NCI-H187 treated with DMSO at 0.1 percent for 48 hours (cell line): Measurements from ENCODE around the gene CEP112.

Experiments used
- DNase-seq: peaks from one replicate; lab custom pipeline; 2025; lab: John Stamatoyannopoulos, UW

CEP112 gene

DNA sequence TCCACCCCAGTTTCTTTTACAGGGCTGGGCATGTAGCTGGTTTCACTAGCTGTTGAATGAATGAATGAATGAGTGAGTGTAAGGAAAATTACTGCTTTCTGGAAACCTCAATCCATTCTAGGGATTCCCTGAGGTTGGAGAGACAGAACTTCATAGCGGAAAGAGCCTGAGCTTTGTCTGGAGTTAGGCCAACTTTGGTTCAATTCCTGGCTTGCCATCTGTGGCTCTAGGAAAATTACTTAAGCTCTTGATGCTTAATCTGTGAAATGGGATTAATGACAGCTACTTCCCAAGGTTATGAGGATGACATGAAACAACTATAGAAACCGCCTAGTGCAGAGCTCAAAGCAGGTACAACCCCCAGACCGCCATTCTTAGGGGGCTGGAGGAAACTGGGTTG, 554.1 kb downstream of the CEP112 start:
- DNase-seq, result no peak

DNA sequence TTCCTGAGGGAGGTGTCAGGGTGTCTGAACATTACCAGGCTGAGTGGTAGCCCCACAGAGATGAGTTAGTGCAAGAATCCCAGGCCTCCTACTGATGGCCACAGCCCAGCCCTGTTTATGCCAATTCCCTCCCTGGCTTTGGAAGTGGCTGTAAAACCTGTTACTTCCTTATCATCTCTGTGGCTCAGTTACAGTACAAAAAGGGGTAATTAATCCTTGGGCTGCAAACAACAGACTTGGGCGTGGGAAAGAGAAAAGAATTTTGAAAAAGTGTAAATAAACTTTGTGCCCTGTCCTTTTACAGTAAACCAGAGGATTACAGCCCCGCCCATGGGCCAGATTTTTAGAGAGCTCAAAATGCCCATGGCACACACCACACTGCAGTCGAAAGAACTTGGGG, 557.4 kb downstream of the CEP112 start:
- DNase-seq, result no peak

DNA sequence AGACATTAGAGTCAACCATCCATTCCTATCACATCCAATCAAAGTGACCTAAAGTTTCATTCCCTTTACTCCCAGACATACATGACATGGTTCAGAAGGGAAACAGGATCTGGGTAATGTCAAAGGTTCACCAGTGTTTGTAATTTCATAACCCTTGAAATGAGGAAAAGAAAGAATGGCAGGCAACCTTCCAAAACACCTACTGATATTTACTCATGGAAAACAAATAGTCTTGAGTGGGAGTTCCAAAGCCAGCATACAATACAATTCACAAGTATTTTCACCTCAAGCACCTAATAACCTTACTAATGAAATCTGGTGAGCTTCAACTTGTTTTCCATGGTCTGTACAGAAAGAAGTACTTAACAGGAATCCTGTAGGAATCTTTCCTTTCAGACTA, 557.9 kb downstream of the CEP112 start:
- no peak for DNase-seq

DNA sequence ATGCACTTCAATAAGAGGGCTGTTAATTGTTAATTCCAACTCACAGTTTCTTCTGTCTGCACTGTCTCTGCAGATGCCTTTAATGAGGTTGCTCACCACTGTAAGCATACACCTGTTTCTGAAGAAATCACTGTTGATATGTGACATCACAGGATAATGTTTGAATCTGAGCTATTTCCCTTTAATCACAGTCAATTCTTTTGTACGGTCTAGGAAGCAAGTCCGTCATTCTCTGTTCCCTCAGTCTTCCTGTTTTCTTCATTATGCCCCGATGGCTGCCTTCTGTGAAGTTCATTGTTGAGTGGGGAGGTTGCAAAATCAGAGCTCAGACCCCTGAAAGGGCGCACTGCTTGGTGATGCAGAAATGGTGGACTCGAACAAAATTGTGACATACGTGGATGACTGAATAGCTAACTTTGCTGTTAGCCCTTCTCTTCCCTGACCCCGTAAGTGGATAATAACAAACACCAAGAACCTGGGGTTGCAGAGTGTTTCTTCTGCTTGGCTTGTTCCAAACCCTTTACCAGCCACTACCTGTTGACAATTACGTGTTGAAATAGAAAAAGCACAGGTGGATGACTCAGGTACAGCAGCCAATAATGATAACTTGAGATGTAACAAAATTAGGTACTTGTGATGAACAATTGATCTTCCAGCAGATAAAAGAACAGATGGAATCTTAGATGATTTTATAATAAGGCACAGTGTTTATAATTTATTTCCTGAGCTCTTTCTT, 558.6 kb downstream of the CEP112 start:
- no peak for DNase-seq

DNA sequence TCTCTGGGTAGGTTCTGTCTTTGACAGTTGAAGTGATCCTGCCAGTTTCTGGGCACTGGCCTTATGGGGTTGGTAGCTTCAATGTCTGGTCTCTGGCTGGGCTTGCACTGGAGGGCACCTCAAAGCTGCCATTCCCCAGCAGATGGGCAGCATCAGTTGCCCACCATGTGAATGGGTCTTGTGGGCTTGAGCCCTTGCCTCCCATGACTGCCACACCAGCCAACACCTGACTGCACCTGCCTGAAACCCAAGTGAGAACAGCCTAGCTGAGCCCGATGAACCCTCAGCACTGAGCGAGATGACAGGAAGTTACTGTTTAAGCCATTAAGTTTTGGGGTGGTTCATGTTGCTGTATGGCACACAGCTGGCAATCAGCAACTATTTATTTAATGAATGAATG, 561.4 kb downstream of the CEP112 start:
- DNase-seq, result no peak

DNA sequence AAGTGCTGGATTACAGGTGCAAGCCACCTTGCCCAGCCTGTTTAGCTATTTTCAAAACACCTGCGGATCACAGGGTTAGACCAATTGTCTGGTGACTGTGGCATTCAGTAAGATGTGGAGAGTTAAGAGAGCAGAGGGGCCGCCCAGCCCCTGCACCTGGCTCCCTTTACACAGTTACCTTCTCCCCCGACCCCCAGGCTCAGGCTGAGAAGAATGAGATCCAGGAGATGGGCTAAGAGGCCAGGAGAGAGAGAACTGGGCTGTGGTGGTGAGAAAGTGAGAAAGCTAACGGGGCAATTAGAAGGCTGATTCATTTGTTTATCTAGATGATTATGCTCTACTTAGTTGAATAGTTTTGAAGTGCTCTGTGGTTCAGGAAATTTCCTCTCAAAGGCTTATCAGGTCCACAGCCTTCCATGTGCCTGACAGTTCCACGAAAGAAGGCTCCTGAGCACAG, 562.7 kb downstream of the CEP112 start:
- DNase-seq, result no peak

DNA sequence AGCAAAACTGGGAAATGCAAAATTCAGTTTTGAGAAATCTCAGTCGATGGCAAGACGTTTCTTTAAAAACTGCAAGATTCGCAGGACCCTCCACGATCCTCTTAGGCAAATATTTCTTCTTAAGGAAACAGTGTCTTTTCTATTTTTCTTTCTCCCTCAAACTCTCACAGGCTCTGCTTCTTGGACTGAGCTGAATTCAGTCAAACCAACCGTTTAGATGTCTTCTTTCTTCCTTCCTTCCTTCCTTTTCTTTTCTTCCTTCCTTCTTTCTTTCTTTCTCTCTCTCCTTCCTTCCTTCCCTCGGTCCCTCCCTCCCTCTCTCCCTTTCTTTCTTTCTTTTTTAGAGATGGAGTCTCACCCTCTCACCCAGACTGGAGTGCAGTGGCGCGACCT, 563.3 kb downstream of the CEP112 start:
- DNase-seq, result no peak

DNA sequence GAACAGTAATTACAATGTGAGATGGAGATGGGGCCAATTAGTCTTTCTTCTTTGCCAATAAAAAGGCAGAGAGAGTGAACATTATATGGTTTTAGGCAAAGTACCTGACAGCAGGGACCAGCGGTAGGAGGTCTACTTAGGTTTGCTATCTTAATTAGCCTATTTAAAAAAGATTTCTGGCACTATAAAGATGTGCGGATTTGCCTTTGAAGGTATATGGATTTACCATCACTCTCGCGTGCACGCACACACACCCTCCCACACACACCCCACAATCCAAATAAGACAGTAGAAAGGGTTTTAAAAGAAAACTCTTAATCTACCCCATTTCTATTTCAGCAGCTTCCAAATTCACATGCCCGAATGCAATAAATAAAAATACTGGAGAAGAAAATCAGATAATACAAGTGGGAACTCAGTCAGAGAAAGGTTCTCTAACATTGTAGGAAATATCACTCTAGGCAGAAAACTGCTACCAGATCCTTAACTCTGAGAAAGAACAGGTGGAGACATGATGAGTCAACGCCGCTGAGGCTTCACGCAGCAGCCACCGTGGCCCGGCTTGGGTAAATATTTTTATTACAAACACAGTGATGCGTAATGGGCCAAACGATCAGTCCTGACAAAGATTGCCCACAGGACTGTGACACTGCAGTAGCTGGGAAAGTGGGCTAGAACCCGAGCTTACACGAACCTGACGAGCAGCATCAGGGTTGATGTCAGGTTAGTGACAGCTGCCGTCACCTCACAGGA, 563.9 kb downstream of the CEP112 start:
- DNase-seq, result no peak

DNA sequence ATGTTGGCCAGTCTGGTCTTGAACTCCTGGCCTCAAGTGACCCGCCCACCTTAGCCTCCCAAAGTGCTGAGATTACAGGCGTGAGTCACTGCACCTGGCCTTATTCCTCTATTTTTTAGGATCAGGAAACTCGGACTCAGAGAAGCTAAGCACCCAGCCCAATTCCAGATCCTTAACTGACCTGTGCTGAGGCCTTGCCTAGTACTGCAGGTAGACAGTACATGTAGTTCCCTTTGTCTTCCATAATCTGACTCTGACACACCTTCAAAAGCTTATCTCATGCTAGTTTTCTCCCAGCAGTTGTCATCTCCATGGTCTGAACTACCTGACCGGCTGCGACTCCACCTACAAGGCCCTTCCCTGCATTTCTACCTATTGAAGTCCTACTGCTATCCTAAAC, 564.8 kb downstream of the CEP112 start:
- no peak for DNase-seq

DNA sequence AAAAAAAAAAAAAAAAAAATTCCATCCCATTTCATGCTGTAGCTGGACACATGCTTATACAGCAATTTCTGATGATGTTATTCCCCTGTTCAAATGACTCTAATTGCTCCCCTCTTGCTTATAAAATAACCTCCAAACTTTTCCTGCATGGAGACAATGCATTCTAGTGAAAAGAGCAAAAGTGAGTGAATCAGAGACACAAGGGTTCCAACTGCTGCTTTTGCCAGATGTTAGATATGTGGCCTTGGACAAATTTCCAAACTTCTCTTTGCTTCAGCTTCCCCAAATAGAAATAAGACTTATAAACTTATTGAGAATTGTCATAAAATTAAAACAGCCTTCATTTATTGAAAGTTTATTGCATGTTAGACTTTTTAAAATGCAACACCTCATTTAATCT, 565.5 kb downstream of the CEP112 start:
- no peak for DNase-seq

DNA sequence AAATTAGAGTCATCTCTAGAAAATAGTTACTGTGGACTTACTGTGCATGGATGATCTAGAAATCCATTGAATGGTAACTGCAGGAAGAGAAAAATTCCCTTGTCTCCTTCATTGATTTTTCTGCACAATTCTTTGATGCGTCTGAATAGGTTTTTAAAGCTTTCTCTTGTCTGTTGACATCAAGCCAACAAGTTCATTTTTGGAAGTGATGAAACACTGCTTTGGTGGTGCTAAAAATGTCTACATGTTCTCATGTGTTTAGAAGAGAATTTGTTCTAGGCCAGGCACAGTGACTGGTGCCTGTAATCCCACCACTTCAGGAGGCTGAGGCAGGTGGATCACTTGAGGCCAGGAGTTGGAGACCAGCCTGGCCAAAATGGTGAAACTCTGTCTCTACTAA, 573.4 kb downstream of the CEP112 start:
- no peak for DNase-seq

DNA sequence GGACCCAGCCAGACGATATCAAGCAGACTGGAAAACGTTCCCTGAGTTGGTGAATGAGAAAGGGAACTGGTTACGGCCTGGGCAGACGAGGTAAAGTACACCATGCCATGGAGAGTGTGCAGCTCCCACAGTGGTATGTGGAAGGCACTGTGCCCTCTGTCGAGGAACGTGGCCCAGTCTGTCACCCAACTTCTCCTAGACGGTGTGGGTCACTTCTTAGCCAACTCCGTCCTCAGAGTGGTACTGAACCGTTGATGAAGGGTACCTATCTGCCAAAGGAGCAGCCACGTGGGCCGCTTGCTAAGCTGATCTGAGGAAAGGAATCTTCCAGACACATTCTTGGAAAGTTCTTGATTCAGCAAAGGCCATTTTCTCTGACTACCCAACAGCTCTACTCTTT, 574.4 kb downstream of the CEP112 start:
- no peak for DNase-seq

DNA sequence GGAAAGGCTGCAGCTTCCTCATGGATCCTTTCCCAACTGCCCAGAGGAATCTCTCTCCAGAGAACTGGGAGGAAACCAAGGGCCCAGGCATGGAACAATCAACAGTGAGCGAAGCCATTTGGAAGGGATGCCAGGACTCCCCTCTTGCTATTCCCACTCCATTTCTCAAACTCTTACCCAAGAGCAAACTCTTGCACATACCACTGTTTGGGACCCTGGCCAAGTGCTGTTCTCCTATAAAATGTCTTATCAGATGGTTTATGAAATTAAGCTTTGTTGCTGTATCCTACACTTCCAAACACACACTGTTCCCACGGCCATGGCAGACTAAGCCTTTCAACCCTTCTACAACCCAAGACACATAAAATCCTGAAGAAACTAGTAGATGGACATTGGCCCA, 582.2 kb downstream of the CEP112 start:
- DNase-seq, result no peak

DNA sequence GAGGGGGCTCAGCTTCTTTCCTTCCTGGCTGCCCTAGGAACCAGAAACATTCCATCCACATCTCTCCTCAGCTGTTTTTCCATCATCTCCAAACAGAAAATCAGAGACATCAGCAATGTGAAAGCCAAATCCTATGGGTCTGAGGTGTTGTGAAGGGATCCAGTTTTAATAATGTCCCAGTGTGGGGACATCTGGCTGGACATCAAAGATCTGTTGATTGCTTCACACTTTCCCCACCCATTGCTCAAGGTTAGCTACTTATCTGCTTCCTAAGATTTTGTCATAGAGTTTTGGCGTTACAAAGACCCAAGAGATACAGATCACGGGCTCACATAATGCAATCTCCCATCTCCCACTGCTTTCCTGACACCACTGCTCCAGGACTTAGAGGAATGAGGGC, 582.6 kb downstream of the CEP112 start:
- DNase-seq, result no peak

DNA sequence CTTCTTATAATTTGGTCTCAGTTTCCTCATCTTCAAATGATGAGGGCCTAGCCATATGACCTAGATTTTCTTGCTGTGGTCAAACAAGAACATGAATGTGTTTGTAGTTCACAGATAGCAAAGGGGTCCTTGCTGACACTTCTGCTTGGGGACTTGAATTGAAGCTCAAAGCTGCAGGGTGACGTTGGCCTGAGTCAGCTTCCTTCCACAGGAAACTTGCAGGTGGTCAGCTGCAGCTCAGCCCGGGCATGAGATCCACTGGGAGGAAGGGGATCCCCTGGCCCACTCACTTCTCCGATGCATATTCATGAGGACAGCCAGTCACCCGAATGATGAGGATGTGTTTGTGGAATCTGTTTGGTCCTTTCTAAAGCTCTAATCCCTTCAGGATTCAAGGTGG, 587.9 kb downstream of the CEP112 start:
- no peak for DNase-seq

DNA sequence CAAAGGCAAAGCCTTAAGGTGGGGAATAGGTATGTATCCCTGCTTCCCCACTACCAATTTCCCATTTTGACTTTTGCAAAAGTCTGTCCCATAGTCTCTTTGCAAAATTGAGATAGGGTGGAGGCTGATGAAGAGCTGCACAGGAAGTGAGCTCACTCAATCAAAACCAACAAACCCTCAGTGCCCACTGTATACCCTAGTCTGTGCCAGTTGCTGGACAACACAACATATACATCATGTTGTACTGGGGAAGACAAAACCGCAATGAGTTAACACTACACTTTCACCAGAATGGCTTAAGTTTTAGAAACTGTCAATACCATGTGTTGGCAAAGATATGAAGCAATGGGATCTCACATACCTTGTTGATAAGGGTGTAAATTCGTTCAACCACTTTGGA, 590.1 kb downstream of the CEP112 start:
- DNase-seq, result no peak

DNA sequence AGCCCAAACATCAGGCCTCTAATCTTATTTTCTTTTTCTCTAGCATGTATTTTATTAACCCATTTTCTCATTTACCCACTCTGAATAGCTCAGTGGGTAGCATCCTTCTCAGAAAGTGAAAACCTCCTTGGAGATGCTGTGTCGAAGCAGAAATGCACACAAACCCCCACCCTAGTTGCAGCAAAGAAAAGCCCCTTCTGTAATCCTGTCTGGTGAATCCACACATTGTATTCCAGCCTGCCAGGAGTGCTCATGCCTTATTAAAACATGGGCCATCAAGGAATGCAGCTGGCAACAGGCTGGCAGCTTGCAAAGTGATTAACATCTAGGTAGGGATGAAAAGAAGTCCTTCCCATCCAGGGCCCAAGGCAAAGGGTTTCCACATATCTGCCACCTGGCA, 590.8 kb downstream of the CEP112 start:
- no peak for DNase-seq

DNA sequence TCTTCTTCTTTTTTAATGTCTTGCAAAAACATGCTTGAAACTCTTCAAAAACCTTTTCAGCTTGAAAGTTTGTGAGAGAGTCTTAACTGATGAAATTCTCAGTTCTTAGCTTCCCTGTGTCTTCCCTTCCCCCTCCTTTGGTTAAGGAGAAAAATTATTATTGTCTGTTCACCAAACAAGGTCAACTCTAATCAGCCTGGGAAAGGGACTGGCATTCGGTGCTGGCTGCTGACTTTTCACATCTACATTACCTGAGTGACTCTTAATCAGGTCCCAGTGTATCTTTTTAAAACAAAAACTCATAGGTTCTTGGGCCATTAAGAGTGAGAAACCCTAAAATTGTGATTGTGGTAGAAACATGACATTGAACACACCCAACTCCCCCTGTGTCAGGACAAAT, 591.4 kb downstream of the CEP112 start:
- no peak for DNase-seq

DNA sequence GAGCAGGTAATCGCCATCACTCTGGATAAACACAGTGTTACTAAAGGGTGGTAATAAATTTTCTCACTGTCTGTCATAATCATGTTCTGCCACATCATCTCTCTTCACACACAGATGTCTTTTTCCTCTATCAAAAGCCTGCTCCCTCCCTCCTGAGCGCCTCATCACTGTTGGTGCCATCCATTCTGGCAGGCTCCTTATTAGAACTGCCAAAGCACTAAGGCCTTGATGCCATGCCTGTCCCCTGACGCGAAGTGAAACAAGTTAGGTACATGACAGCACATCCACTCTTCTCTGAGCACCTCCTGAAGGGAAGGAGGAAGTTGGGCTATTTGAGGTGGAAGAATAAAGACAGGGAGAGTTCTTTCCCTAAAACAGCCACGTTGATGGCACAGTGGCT, 592.3 kb downstream of the CEP112 start:
- DNase-seq, result no peak

DNA sequence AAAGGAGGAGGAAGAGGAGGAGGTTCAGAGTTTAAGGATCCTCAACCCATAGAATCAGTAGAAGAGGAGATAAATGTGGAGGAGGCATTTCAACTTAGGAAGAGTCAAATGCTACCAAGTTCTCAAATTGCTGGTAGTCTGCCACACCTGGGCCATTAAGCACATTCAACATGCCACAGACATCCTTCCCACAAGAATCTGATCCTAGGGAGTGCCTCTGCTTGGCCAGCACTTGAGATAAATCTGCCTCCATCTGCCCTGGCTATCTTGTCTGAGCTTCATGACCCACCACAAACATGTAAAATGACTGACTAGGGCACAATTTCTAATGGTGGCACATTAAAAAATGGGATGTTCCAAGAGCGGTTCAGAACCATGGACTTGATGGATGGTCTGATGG, 593.2 kb downstream of the CEP112 start:
- DNase-seq, result no peak

DNA sequence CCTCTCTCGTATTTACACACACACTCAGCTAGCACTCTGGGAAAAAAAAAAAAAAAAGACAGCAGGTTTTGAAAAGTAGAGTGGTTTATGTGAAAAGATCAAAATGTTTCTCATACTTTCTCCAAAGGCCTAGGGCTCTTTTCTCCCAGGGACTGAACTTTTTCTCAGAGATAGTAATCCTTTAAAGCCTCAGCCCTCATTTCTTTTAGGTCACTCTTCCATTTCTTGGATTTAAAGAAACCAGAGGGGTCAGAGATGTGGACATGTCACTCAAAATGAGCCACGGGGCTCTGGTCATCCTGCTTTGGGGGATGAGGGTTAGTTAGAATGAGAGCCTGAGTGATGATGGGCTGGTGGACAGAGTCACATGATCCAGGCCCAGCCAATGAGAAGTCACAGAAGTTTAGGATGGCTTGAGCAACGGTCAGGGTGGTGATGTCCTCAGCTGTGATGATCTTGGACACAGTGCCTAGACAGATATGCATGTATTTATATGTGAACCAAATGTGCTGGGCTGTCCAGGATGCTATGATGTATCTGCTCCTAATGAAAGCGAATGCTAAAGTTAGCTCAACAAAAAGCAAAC, 596.8 kb downstream of the CEP112 start:
- DNase-seq, result no peak

DNA sequence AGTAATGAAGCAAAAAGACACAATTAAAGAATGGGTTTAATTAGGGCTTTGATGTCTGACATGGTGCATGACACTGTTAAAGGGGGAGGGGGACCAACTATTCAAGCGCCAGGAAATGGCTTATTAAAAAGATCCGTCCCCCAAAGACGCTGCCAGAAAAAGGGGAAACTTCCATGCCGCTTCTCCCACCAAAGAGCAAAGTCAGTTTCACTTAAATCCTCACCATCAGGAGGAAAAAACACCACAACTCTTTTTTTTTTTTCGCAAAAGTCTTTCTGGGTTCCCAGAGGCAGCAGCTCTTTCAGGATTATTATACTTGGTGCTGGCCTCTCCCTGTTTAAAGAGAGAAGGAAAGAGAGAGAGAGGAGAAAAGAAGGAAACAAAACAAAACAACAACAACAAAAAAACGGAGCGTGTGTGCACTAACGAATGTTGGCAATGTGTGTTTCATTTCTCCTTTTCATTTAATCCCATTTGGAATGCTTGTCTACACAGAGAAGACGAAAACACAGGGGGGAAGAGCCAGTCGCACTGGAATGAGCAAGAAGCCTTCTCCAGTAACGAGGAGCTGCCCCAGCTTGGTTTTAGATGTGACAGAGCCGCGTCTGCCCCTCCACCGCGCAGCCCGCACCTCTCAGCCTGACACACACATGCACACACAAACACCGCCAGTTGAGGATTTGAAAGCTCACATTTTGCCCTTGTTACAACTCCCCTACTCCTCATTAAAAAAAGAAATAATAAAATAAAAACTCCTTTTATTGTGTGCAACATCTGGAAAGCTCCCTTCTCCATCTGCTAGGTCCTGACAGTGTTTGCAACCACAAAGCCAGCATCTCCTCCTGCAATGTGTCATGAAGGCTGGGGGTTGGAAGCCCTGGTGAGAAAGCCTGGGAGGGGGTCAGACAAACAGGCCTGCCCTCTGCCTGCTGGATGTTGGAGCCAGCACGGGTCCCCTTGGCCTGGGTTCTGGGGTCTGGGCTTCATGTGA, 597.8 kb downstream of the CEP112 start:
- DNase-seq, result no peak
